ENCODE data around the gene VIPR2. TPM values are rescaled to one million over a fixed set of nuclear protein-coding genes. Genes with fewer than 3 reads are reported as not detected.

The VIPR2 gene
- total RNA-seq, 1 experiment from 2014 or later: not detected

DNA sequence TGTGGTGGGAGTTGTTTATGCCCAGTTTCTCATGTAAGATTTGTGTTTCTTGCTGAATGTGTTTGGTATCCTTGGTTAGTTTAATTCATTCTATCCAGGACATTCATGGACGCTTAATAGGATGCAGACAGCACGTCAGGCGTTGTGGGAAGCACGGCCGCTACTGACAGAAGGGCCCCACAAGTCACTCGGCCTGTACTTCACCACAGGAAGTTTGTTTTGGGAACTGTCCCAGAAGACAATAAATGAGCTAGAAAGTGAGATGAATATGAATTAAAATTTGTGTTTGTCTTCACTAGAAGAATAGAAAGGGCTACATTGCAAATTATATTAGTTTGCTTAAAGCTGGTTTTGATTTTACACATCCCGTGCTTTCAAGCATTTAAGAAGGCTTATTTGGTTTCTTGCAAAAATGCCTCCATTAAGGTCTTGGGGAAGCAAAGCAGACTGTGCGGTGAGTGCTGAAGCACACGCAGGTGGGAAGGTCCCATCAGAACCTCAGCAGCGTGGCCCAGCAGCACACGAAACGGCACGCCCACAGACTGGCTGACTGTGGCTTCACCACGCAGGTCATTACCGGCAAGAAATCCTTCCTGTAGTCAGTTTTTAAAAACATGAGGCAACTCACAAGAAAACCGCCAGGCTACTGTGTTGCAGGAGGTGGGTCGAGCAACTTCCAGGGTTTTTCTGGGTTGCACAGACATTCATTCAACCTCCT lies 74.1 kb downstream of the VIPR2 start:
- Histone ChIP-seq H3K9me3 (ENCODE audit: low read length) (no peaks in the 10 kb centered on the region), H4K20me1 (ENCODE audit: insufficient read depth, low read depth, low read length) (no peaks in the 10 kb centered on the region), H3K9ac (ENCODE audit: low read length) (no peak overlapping the region), H3K27ac (ENCODE audit: low read length) (no peak overlapping the region), H3K4me3 (ENCODE audit: low read length) (no peak overlapping the region), H3K9me2 (replicated peaks; ENCODE audit: insufficient read depth, low read length) (no peaks in the 10 kb centered on the region), H3K79me2 (ENCODE audit: low read length) (no peaks in the 10 kb centered on the region), H3K36me3 (ENCODE audit: insufficient read depth, low read length) (no peaks in the 10 kb centered on the region), H2AFZ (ENCODE audit: low read length) (no peak overlapping the region), H3K4me1 (ENCODE audit: low read length) (no peaks in the 10 kb centered on the region), H3K4me2 (ENCODE audit: low read depth, low read length, poor library complexity, severe bottlenecking) (no peak overlapping the region), H3K27me3 (ENCODE audit: low read length) (no peaks in the 10 kb centered on the region)
- DNase-seq: no peak

- Histone ChIP-seq H3K9me3 (ENCODE audit: low read length) (no peaks in the 10 kb centered on the region), H4K20me1 (ENCODE audit: insufficient read depth, low read depth, low read length) (no peaks in the 10 kb centered on the region), H3K4me2 (ENCODE audit: low read depth, low read length, poor library complexity, severe bottlenecking) (no peak overlapping the region), H3K4me1 (ENCODE audit: low read length) (no peaks in the 10 kb centered on the region), H3K79me2 (ENCODE audit: low read length) (no peaks in the 10 kb centered on the region), H3K27ac (ENCODE audit: low read length) (no peak overlapping the region), H3K27me3 (ENCODE audit: low read length) (no peaks in the 10 kb centered on the region), H3K9ac (ENCODE audit: low read length) (no peak overlapping the region), H3K4me3 (ENCODE audit: low read length) (no peak overlapping the region), H2AFZ (ENCODE audit: low read length) (no peak overlapping the region), H3K36me3 (ENCODE audit: insufficient read depth, low read length) (no peaks in the 10 kb centered on the region), H3K9me2 (replicated peaks; ENCODE audit: insufficient read depth, low read length) (no peaks in the 10 kb centered on the region)
- DNase-seq: no peak
These were observed 75.7 kb downstream of the VIPR2 start for GRCh38 chr7:159068893-159069448.

- no peak for DNase-seq
- H3K79me2 ChIP-seq (ENCODE audit: low read length): no peaks in the 10 kb centered on the region
- H3K9ac ChIP-seq (ENCODE audit: low read length): no peak overlapping the region
- H3K36me3 ChIP-seq (ENCODE audit: insufficient read depth, low read length): no peaks in the 10 kb centered on the region
- H4K20me1 ChIP-seq (ENCODE audit: insufficient read depth, low read depth, low read length): no peaks in the 10 kb centered on the region
- no peaks in the 10 kb centered on the region for H3K9me3 ChIP-seq (ENCODE audit: low read length)
- no peak overlapping the region for H3K27ac ChIP-seq (ENCODE audit: low read length)
- H3K4me1 ChIP-seq (ENCODE audit: low read length): no peaks in the 10 kb centered on the region
- H3K9me2 ChIP-seq (replicated peaks; ENCODE audit: insufficient read depth, low read length): no peaks in the 10 kb centered on the region
- no peak overlapping the region for H3K4me3 ChIP-seq (ENCODE audit: low read length)
- no peak overlapping the region for H3K4me2 ChIP-seq (ENCODE audit: low read depth, low read length, poor library complexity, severe bottlenecking)
- H3K27me3 ChIP-seq (ENCODE audit: low read length): no peaks in the 10 kb centered on the region
- H2AFZ ChIP-seq (ENCODE audit: low read length): no peak overlapping the region
These were observed 76.2 kb downstream of the VIPR2 start for GRCh38 chr7:159068488-159068811.

DNA sequence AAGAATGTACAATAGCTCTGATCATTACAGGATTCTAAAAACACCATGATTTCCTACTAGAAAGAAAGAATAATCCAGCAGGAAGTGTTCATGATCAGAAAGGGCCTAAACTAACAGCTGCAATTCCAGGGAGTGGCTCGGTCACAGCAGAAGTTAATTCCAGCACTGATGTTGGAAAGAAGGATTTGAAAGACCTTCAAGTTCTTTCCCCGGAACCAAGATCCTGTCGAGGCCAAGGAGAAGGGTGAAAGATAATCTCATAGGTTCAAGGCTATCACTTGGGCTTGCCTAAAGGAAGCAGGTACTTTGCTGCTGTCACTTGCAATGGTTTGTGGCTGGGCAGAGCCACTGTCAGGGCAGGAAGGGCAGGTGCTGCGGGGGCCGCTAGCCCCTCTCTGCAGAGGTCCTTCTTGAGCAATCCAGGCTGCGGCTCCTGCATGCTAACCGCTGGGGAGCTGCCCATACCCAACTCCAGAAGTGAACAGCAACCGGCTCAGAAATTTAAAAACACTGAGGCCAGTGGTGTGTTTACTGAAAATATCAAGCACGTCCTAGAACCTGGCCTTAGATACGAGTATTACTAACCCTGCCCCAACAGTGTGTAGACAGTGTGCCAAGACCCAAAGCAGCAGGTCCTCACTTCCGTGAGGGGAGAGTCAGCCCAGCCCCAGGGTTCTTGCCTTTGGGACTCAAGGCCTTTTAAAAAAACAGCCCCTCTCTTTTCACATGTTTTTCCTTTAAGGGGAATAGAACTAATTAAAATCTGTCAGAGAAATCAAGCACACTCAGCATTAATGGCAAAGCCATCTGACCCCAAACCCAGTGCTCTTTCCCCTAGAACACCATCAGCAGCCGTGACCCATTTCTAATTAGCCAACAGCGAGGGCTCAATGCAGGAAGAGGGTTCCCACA lies 76.8 kb downstream of the VIPR2 start:
- no peaks in the 10 kb centered on the region for H3K79me2 ChIP-seq (ENCODE audit: low read length)
- no peak overlapping the region for H3K9ac ChIP-seq (ENCODE audit: low read length)
- H3K27me3 ChIP-seq (ENCODE audit: low read length): no peaks in the 10 kb centered on the region
- H3K9me2 ChIP-seq (replicated peaks; ENCODE audit: insufficient read depth, low read length): no peaks in the 10 kb centered on the region
- H3K36me3 ChIP-seq (ENCODE audit: insufficient read depth, low read length): no peaks in the 10 kb centered on the region
- H2AFZ ChIP-seq (ENCODE audit: low read length): no peak overlapping the region
- H3K4me2 ChIP-seq (ENCODE audit: low read depth, low read length, poor library complexity, severe bottlenecking): no peak overlapping the region
- no peaks in the 10 kb centered on the region for H4K20me1 ChIP-seq (ENCODE audit: insufficient read depth, low read depth, low read length)
- H3K9me3 ChIP-seq (ENCODE audit: low read length): no peaks in the 10 kb centered on the region
- no peak overlapping the region for H3K4me3 ChIP-seq (ENCODE audit: low read length)
- H3K27ac ChIP-seq (ENCODE audit: low read length): no peak overlapping the region
- no peak for DNase-seq
- H3K4me1 ChIP-seq (ENCODE audit: low read length): no peaks in the 10 kb centered on the region

- no peaks in the 10 kb centered on the region for H4K20me1 ChIP-seq (ENCODE audit: insufficient read depth, low read depth, low read length)
- H3K9me3 ChIP-seq (ENCODE audit: low read length): no peaks in the 10 kb centered on the region
- no peaks in the 10 kb centered on the region for H3K27me3 ChIP-seq (ENCODE audit: low read length)
- no peak overlapping the region for H3K4me3 ChIP-seq (ENCODE audit: low read length)
- H3K4me1 ChIP-seq (ENCODE audit: low read length): no peaks in the 10 kb centered on the region
- no peaks in the 10 kb centered on the region for H3K9me2 ChIP-seq (replicated peaks; ENCODE audit: insufficient read depth, low read length)
- H2AFZ ChIP-seq (ENCODE audit: low read length): no peak overlapping the region
- no peak overlapping the region for H3K4me2 ChIP-seq (ENCODE audit: low read depth, low read length, poor library complexity, severe bottlenecking)
- H3K27ac ChIP-seq (ENCODE audit: low read length): no peak overlapping the region
- H3K79me2 ChIP-seq (ENCODE audit: low read length): no peaks in the 10 kb centered on the region
- no peak for DNase-seq
- no peaks in the 10 kb centered on the region for H3K36me3 ChIP-seq (ENCODE audit: insufficient read depth, low read length)
- H3K9ac ChIP-seq (ENCODE audit: low read length): no peak overlapping the region
These were observed 77.7 kb downstream of the VIPR2 start for GRCh38 chr7:159066816-159067575.

DNA sequence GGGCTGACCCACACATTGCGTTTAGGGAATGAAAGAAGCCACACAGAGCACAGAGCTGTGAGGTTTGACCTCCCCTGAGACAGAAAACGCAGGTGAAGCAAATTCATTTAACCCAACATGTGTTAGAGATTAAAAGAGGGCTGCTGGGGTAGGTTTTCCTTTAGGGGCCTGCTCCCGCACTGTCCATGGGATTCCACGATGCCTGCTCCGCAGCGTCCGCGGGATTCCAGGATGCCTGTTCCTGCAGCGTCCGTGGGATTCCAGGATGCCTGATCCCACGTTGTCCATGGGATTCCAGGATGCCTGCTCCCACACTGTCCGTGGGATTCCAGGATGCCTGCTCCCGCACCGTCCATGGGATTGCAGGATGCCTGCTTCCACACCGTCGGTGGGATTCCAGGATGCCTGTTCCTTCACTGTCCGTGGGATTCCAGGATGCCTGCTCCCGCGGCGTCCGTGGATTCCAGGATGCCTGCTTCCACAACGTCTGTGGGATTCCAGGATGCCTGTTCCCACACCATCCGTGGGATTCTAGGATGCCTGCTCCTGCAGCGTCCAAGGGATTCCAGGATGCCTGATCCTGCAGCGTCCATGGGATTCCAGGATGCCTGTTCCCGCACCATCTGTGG lies 78.7 kb downstream of the VIPR2 start:
- DNase-seq: no peak
- H3K27ac ChIP-seq (ENCODE audit: low read length): no peak overlapping the region
- H3K36me3 ChIP-seq (ENCODE audit: insufficient read depth, low read length): no peaks in the 10 kb centered on the region
- no peaks in the 10 kb centered on the region for H3K9me3 ChIP-seq (ENCODE audit: low read length)
- no peaks in the 10 kb centered on the region for H3K4me1 ChIP-seq (ENCODE audit: low read length)
- no peak overlapping the region for H3K4me3 ChIP-seq (ENCODE audit: low read length)
- no peak overlapping the region for H3K4me2 ChIP-seq (ENCODE audit: low read depth, low read length, poor library complexity, severe bottlenecking)
- no peaks in the 10 kb centered on the region for H3K79me2 ChIP-seq (ENCODE audit: low read length)
- no peak overlapping the region for H3K9ac ChIP-seq (ENCODE audit: low read length)
- H3K27me3 ChIP-seq (ENCODE audit: low read length): no peaks in the 10 kb centered on the region
- H2AFZ ChIP-seq (ENCODE audit: low read length): no peak overlapping the region
- H4K20me1 ChIP-seq (ENCODE audit: insufficient read depth, low read depth, low read length): no peaks in the 10 kb centered on the region
- H3K9me2 ChIP-seq (replicated peaks; ENCODE audit: insufficient read depth, low read length): no peaks in the 10 kb centered on the region

DNA sequence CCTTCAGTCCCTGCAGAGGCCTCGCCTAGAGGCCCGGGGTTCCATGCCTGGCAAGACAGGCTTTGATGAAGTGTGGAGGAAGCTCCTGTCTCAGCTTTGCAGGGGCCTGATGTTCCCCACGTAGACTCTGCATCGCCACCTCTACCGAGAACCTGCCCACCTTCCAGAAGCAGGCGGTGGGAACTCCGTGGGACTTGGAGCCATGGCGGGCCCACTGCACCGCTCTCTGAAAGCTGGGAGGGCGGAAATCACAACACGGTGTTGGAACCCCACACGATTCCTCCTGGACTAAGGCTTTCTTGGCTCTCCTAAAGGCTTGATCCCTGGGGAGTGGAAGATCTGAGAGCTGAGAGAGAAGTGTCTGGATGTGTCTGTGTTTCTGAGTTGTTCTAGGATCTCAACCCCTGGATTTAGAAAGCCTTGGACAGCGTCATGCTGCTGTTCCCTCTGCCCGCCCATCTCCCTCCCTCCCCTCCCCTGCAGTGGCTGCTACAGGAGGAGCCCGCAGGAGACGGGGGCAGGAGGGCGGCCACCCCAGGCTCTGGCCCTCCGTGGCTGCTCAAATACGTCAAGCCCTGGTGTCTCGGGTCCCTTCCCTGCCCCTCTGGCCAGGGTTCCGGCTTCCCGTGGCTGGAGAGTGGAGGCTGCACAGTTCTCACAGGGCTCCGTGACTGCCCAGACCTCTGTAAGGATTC lies 79.7 kb downstream of the VIPR2 start:
- H3K27me3 ChIP-seq (ENCODE audit: low read length): no peaks in the 10 kb centered on the region
- no peak overlapping the region for H3K27ac ChIP-seq (ENCODE audit: low read length)
- H3K9me2 ChIP-seq (replicated peaks; ENCODE audit: insufficient read depth, low read length): no peaks in the 10 kb centered on the region
- no peaks in the 10 kb centered on the region for H4K20me1 ChIP-seq (ENCODE audit: insufficient read depth, low read depth, low read length)
- H2AFZ ChIP-seq (ENCODE audit: low read length): no peak overlapping the region
- H3K4me1 ChIP-seq (ENCODE audit: low read length): no peaks in the 10 kb centered on the region
- no peaks in the 10 kb centered on the region for H3K9me3 ChIP-seq (ENCODE audit: low read length)
- H3K9ac ChIP-seq (ENCODE audit: low read length): no peak overlapping the region
- no peaks in the 10 kb centered on the region for H3K79me2 ChIP-seq (ENCODE audit: low read length)
- no peaks in the 10 kb centered on the region for H3K36me3 ChIP-seq (ENCODE audit: insufficient read depth, low read length)
- DNase-seq: no peak
- H3K4me3 ChIP-seq (ENCODE audit: low read length): no peak overlapping the region
- H3K4me2 ChIP-seq (ENCODE audit: low read depth, low read length, poor library complexity, severe bottlenecking): no peak overlapping the region

Data from Karpas-422 (cell line).